Duodenal mucosa (tissue), 2 donors: ENCODE measurements around the gene BHLHA15.

Experiments
- H3K27ac ChIP-seq: one replicate; pipeline ENCODE4 v1.7.0; 2013; ENCODE audit warnings: low read depth, low read length
- H3K27me3 ChIP-seq, 2 donors: one replicate each; pipeline ENCODE4 v1.7.0; 2013; ENCODE audit warnings: low read length in 2 of 2, control low read depth in 1 of 2; ENCODE audit not compliant: insufficient read depth in 2 of 2, control insufficient read depth in 1 of 2
- H3K36me3 ChIP-seq, 2 donors: one replicate each; pipeline ENCODE4 v1.7.0; 2013; ENCODE audit warnings: low read length in 2 of 2, control low read depth in 1 of 2; ENCODE audit not compliant: insufficient read depth in 2 of 2, control insufficient read depth in 1 of 2
- H3K4me1 ChIP-seq, 2 donors: one replicate each; pipeline ENCODE4 v1.7.0; 2013; ENCODE audit warnings: low read length in 2 of 2, control low read depth in 1 of 2; ENCODE audit not compliant: insufficient read depth in 2 of 2, control insufficient read depth in 1 of 2
- H3K4me3 ChIP-seq, 2 donors: one replicate each; pipeline ENCODE4 v1.7.0; 2013; ENCODE audit warnings: low read length in 2 of 2, low read depth in 1 of 2
- H3K9ac ChIP-seq, 2 donors: one replicate each; pipeline ENCODE4 v1.7.0; 2013; ENCODE audit warnings: low read length in 2 of 2, low read depth in 1 of 2
- H3K9me3 ChIP-seq, 2 donors: one replicate each; pipeline ENCODE4 v1.7.0; 2013; ENCODE audit warnings: low read length in 2 of 2, control low read depth in 1 of 2; ENCODE audit not compliant: control insufficient read depth in 1 of 2

Gene BHLHA15

GRCh38 chr7:98233219-98234070 is 22.2 kb downstream of the BHLHA15 start:
- no peak overlapping the region for H3K4me3 ChIP-seq
- no peaks in the 10 kb centered on the region for H3K27me3 ChIP-seq
- no peaks in the 10 kb centered on the region for H3K4me1 ChIP-seq
- no peak overlapping the region for H3K9ac ChIP-seq
- H3K36me3 ChIP-seq, result peaks cover 6 to 24% of the 10 kb centered on the region in 2 donors
- no peak overlapping the region for H3K27ac ChIP-seq
- no peaks in the 10 kb centered on the region for H3K9me3 ChIP-seq

- no peaks in the 10 kb centered on the region for H3K27me3 ChIP-seq
- H3K9me3 ChIP-seq, result no peaks in the 10 kb centered on the region
- peaks cover 8 to 25% of the 10 kb centered on the region in 2 donors for H3K36me3 ChIP-seq
- no peak overlapping the region for H3K27ac ChIP-seq
- H3K4me1 ChIP-seq, result no peaks in the 10 kb centered on the region
- H3K9ac ChIP-seq, result no peak overlapping the region
- no peak overlapping the region for H3K4me3 ChIP-seq
These were observed 23.3 kb downstream of the BHLHA15 start for GRCh38 chr7:98234429-98235147.

- peaks cover 8 to 24% of the 10 kb centered on the region in 2 donors for H3K36me3 ChIP-seq
- no peak overlapping the region for H3K9ac ChIP-seq
- H3K27ac ChIP-seq, result no peak overlapping the region
- no peaks in the 10 kb centered on the region for H3K27me3 ChIP-seq
- H3K9me3 ChIP-seq, result no peaks in the 10 kb centered on the region
- H3K4me1 ChIP-seq, result no peaks in the 10 kb centered on the region
- no peak overlapping the region for H3K4me3 ChIP-seq
These were observed 24.7 kb downstream of the BHLHA15 start for GRCh38 chr7:98235901-98236300.

- Histone ChIP-seq H3K4me3 (no peak overlapping the region), H3K9me3 (no peaks in the 10 kb centered on the region), H3K27ac (no peak overlapping the region), H3K27me3 (no peaks in the 10 kb centered on the region), H3K4me1 (no peaks in the 10 kb centered on the region), H3K36me3 (peaks cover 8 to 21% of the 10 kb centered on the region in 2 donors), H3K9ac (no peak overlapping the region)
These were observed 25.3 kb downstream of the BHLHA15 start for GRCh38 chr7:98236355-98237185.

- H3K4me1 ChIP-seq, result no peaks in the 10 kb centered on the region
- H3K27ac ChIP-seq, result no peak overlapping the region
- peaks cover 8 to 21% of the 10 kb centered on the region in 2 donors for H3K36me3 ChIP-seq
- no peak overlapping the region for H3K4me3 ChIP-seq
- H3K9ac ChIP-seq, result no peak overlapping the region
- no peaks in the 10 kb centered on the region for H3K9me3 ChIP-seq
- no peaks in the 10 kb centered on the region for H3K27me3 ChIP-seq
These were observed 26.8 kb downstream of the BHLHA15 start for GRCh38 chr7:98238076-98238475.

GRCh38 chr7:98238976-98239375 is 27.7 kb downstream of the BHLHA15 start:
- no peaks in the 10 kb centered on the region for H3K27me3 ChIP-seq
- H3K9ac ChIP-seq, result no peak overlapping the region
- H3K27ac ChIP-seq, result no peak overlapping the region
- H3K36me3 ChIP-seq, result peaks cover 8 to 17% of the 10 kb centered on the region in 2 donors
- no peaks in the 10 kb centered on the region for H3K9me3 ChIP-seq
- H3K4me3 ChIP-seq, result no peak overlapping the region
- H3K4me1 ChIP-seq, result no peaks in the 10 kb centered on the region

- no peaks in the 10 kb centered on the region for H3K4me1 ChIP-seq
- H3K4me3 ChIP-seq, result no peak overlapping the region
- no peak overlapping the region for H3K27ac ChIP-seq
- H3K9me3 ChIP-seq, result no peaks in the 10 kb centered on the region
- no peak overlapping the region for H3K9ac ChIP-seq
- peaks cover 8 to 25% of the 10 kb centered on the region in 2 donors for H3K36me3 ChIP-seq
- H3K27me3 ChIP-seq, result no peaks in the 10 kb centered on the region
These were observed 29.9 kb downstream of the BHLHA15 start for GRCh38 chr7:98240961-98241673.

- Histone ChIP-seq H3K9me3 (no peaks in the 10 kb centered on the region), H3K27me3 (no peaks in the 10 kb centered on the region), H3K9ac (no peak overlapping the region), H3K4me1 (no peaks in the 10 kb centered on the region), H3K4me3 (no peak overlapping the region), H3K27ac (no peak overlapping the region), H3K36me3 (peaks cover 6 to 25% of the 10 kb centered on the region in 2 donors)
These were observed 30.5 kb downstream of the BHLHA15 start for GRCh38 chr7:98241674-98242241.

- no peaks in the 10 kb centered on the region for H3K4me1 ChIP-seq
- H3K4me3 ChIP-seq, result no peak overlapping the region
- H3K36me3 ChIP-seq, result peaks cover 4 to 25% of the 10 kb centered on the region in 2 donors
- no peak overlapping the region for H3K9ac ChIP-seq
- H3K9me3 ChIP-seq, result no peaks in the 10 kb centered on the region
- no peaks in the 10 kb centered on the region for H3K27me3 ChIP-seq
- no peak overlapping the region for H3K27ac ChIP-seq
These were observed 31.1 kb downstream of the BHLHA15 start for GRCh38 chr7:98242342-98242741.
